C4-2B (cell line): Measurements from ENCODE around the gene CDC42SE2.

ENCODE experiments used
- ZFX ChIP-seq: fragments of 450-650 bp; IDR thresholded peaks from 2 replicates; pipeline ENCODE4 v1.6.1; 2017
- TF ChIP-seq, protein P1 (sequence below): fragments of 450-650 bp; conservative IDR thresholded peaks from 2 replicates; pipeline ENCODE4 v1.5.1; 2017; ENCODE audit warnings: mild to moderate bottlenecking

DNA sequence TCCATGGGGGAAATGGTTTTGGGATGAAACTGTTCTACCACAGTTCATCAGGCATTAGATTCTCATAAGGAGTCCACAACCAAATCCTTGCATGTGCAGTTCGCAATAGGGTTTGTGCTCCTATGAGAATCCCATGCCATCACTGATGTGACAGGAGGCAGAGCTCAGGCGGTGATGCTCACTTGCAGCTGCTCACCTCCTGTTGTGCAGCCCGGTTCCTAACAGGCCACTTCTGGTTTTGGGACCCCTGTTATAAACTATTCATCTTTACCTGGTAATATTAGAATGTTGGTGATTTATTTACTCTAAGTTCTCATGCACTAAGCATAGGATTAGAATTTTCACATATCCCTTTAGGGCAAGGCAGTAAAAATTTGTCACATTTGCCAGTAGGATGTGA, 122.3 kb downstream of the CDC42SE2 start:
- TF ChIP-seq, protein P1, sequence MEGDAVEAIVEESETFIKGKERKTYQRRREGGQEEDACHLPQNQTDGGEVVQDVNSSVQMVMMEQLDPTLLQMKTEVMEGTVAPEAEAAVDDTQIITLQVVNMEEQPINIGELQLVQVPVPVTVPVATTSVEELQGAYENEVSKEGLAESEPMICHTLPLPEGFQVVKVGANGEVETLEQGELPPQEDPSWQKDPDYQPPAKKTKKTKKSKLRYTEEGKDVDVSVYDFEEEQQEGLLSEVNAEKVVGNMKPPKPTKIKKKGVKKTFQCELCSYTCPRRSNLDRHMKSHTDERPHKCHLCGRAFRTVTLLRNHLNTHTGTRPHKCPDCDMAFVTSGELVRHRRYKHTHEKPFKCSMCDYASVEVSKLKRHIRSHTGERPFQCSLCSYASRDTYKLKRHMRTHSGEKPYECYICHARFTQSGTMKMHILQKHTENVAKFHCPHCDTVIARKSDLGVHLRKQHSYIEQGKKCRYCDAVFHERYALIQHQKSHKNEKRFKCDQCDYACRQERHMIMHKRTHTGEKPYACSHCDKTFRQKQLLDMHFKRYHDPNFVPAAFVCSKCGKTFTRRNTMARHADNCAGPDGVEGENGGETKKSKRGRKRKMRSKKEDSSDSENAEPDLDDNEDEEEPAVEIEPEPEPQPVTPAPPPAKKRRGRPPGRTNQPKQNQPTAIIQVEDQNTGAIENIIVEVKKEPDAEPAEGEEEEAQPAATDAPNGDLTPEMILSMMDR = no peak
- no peak for TF ChIP-seq ZFX
